SK-N-SH treated with all-trans-retinoic acid at 6 μM for 48 hours (cell line): ENCODE measurements around the gene NT5DC1.

Experiments
- ATAC-seq: fragments of 200-7000 bp; cut with Tn5 transposase; 3 replicates; pipeline ENCODE4 v1.9.1; 2020; ENCODE audit warnings: mild to moderate bottlenecking, moderate library complexity
- ARNTL ChIP-seq: fragments of 450-650 bp; formaldehyde crosslinking; IDR thresholded peaks from 2 replicates; pipeline ENCODE4 v1.5.0; 2020; ENCODE audit warnings: low read depth, mild to moderate bottlenecking, moderate library complexity, borderline replicate concordance
- BACH2 ChIP-seq: fragments of 250-450 bp; sonication (Bioruptor Pico); IDR thresholded peaks from 2 replicates; pipeline ENCODE4 v1.9.0; 2021; ENCODE audit warnings: mild to moderate bottlenecking, borderline replicate concordance
- CSDC2 ChIP-seq: fragments of 250-450 bp; sonication (Bioruptor Pico); IDR thresholded peaks from 2 replicates; pipeline ENCODE4 v1.5.0; 2020; ENCODE audit warnings: mild to moderate bottlenecking, moderate library complexity
- ESRRG ChIP-seq: fragments of 250-450 bp; sonication (Bioruptor Pico); IDR thresholded peaks from 2 replicates; pipeline ENCODE4 v1.6.1; 2021; ENCODE audit warnings: mild to moderate bottlenecking
- GLIS3 ChIP-seq: fragments of 250-450 bp; sonication (Bioruptor Pico); IDR thresholded peaks from 2 replicates; pipeline ENCODE4 v1.5.0; 2020; ENCODE audit warnings: mild to moderate bottlenecking, moderate library complexity
- ISL1 ChIP-seq: fragments of 250-450 bp; sonication (Bioruptor Pico); IDR thresholded peaks from 2 replicates; pipeline ENCODE4 v2.1.2; 2022; ENCODE audit warnings: mild to moderate bottlenecking, moderate library complexity
- PPARA ChIP-seq: fragments of 250-450 bp; sonication (Bioruptor Pico); IDR thresholded peaks from 2 replicates; pipeline ENCODE4 v1.5.0; 2020; ENCODE audit warnings: mild to moderate bottlenecking, borderline replicate concordance
- RARB ChIP-seq: fragments of 250-450 bp; sonication (Bioruptor Pico); IDR thresholded peaks from 2 replicates; pipeline ENCODE4 v1.8.0; 2021; ENCODE audit warnings: mild to moderate bottlenecking, moderate library complexity
- SNAI2 ChIP-seq: fragments of 250-450 bp; sonication (Bioruptor Pico); IDR thresholded peaks from 2 replicates; pipeline ENCODE4 v1.5.0; 2020; ENCODE audit warnings: mild to moderate bottlenecking, moderate library complexity
- TCF4 ChIP-seq: fragments of 250-450 bp; sonication (Bioruptor Pico); IDR thresholded peaks from 2 replicates; pipeline ENCODE4 v1.8.0; 2021; ENCODE audit warnings: mild to moderate bottlenecking, moderate library complexity, borderline replicate concordance
- TOX ChIP-seq: fragments of 250-450 bp; sonication (Bioruptor Pico); IDR thresholded peaks from 2 replicates; pipeline ENCODE4 v1.8.0; 2021; ENCODE audit warnings: mild to moderate bottlenecking, moderate library complexity, borderline replicate concordance
- ZC3H10 ChIP-seq: fragments of 250-450 bp; sonication (Bioruptor Pico); IDR thresholded peaks from 2 replicates; pipeline ENCODE4 v1.5.1; 2021; ENCODE audit warnings: mild to moderate bottlenecking, moderate library complexity
- ZFP3 ChIP-seq: fragments of 250-450 bp; sonication (Bioruptor Pico); IDR thresholded peaks from 2 replicates; pipeline ENCODE4 v1.5.0; 2020; ENCODE audit warnings: mild to moderate bottlenecking, moderate library complexity
- ZFP30 ChIP-seq: fragments of 450-650 bp; formaldehyde crosslinking; IDR thresholded peaks from 2 replicates; pipeline ENCODE4 v1.5.0; 2022; ENCODE audit warnings: mild to moderate bottlenecking, moderate library complexity
- ZNF565 ChIP-seq: fragments of 450-650 bp; formaldehyde crosslinking; conservative IDR thresholded peaks from 2 replicates; pipeline ENCODE4 v1.5.0; 2020; ENCODE audit warnings: low read depth, mild to moderate bottlenecking, moderate library complexity
- ZNF8 ChIP-seq: fragments of 450-650 bp; formaldehyde crosslinking; IDR thresholded peaks from 2 replicates; pipeline ENCODE4 v1.5.0; 2020; ENCODE audit warnings: mild to moderate bottlenecking, moderate library complexity
- TF ChIP-seq, protein P1 (sequence below): fragments of 250-450 bp; sonication (Bioruptor Pico); IDR thresholded peaks from 2 replicates; pipeline ENCODE4 v1.8.0; 2020; ENCODE audit warnings: mild to moderate bottlenecking, moderate library complexity, borderline replicate concordance
- TF ChIP-seq, protein P2 (sequence below): fragments of 250-450 bp; sonication (Bioruptor Pico); IDR thresholded peaks from 2 replicates; pipeline ENCODE4 v1.8.0; 2021; ENCODE audit warnings: low read depth, mild to moderate bottlenecking, moderate library complexity, borderline replicate concordance
- TF ChIP-seq, protein P3 (sequence below): fragments of 250-450 bp; sonication (Bioruptor Pico); IDR thresholded peaks from 2 replicates; pipeline ENCODE4 v1.5.1; 2020; ENCODE audit warnings: low read depth, mild to moderate bottlenecking, moderate library complexity
- TF ChIP-seq, protein P4 (sequence below): fragments of 250-450 bp; sonication (Bioruptor Pico); IDR thresholded peaks from 2 replicates; pipeline ENCODE4 v1.5.1; 2021; ENCODE audit warnings: mild to moderate bottlenecking, moderate library complexity
- TF ChIP-seq, protein P5 (sequence below): fragments of 250-450 bp; sonication (Bioruptor Pico); IDR thresholded peaks from 2 replicates; pipeline ENCODE4 v1.5.0; 2020; ENCODE audit warnings: mild to moderate bottlenecking, moderate library complexity

NT5DC1 gene

DNA sequence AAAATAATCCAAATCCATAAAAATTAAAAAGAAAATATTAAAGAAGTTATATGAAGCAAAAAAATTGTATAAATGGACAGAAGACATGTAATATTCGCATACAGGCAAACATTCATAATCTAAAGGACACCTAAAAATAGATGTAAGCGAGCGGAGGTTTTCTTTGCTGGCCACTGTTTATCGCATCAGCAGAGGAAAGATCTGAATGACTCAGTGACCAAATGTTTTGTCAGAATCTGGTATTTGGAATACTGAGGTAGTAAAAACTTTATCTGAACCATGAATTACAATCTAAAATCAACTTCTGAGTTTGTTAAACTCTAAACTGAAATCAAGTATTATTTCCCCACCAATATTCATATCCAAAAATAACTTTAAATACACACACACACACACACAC lies 145.4 kb downstream of the NT5DC1 start (continued):
- TF ChIP-seq, protein P1, sequence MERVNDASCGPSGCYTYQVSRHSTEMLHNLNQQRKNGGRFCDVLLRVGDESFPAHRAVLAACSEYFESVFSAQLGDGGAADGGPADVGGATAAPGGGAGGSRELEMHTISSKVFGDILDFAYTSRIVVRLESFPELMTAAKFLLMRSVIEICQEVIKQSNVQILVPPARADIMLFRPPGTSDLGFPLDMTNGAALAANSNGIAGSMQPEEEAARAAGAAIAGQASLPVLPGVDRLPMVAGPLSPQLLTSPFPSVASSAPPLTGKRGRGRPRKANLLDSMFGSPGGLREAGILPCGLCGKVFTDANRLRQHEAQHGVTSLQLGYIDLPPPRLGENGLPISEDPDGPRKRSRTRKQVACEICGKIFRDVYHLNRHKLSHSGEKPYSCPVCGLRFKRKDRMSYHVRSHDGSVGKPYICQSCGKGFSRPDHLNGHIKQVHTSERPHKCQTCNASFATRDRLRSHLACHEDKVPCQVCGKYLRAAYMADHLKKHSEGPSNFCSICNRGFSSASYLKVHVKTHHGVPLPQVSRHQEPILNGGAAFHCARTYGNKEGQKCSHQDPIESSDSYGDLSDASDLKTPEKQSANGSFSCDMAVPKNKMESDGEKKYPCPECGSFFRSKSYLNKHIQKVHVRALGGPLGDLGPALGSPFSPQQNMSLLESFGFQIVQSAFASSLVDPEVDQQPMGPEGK (CRISPR knock-in tag): no peak
- TF ChIP-seq ZC3H10 (CRISPR knock-in tag) (no peak), ARNTL (CRISPR knock-in tag) (no peak), ZNF8 (no peak)
- TF ChIP-seq, protein P2, sequence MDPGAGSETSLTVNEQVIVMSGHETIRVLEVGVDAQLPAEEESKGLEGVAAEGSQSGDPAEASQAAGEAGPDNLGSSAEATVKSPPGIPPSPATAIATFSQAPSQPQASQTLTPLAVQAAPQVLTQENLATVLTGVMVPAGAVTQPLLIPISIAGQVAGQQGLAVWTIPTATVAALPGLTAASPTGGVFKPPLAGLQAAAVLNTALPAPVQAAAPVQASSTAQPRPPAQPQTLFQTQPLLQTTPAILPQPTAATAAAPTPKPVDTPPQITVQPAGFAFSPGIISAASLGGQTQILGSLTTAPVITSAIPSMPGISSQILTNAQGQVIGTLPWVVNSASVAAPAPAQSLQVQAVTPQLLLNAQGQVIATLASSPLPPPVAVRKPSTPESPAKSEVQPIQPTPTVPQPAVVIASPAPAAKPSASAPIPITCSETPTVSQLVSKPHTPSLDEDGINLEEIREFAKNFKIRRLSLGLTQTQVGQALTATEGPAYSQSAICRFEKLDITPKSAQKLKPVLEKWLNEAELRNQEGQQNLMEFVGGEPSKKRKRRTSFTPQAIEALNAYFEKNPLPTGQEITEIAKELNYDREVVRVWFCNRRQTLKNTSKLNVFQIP (CRISPR knock-in tag): no peak

DNA sequence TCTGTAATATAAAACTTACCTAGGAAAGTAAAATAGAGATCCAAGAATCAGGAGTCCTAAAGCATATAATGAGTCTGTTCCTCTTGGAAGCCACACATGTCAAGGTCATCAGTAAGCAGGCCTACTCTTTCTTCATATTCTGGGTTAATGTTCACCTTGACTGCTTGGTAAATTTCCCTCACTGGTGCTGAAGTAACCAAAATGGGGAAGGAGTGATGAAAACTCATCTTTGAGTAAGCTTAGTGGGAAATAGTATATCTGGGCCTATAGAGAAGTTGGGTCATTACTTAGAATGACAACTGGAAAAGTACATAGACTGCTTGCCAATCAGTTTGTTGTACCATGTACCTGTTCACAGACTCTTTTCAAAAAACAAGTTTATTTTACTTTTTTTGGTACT lies 146.6 kb downstream of the NT5DC1 start:
- TF ChIP-seq TOX (CRISPR knock-in tag): no peak
- TF ChIP-seq PPARA (CRISPR knock-in tag): no peak
- TF ChIP-seq ZNF565 (CRISPR knock-in tag): no peak
- TF ChIP-seq, protein P2 (CRISPR knock-in tag): no peak
- no peak for TF ChIP-seq CSDC2 (CRISPR knock-in tag)
- TF ChIP-seq, protein P1 (CRISPR knock-in tag): no peak
- TF ChIP-seq TCF4 (CRISPR knock-in tag): no peak
- TF ChIP-seq, protein P3, sequence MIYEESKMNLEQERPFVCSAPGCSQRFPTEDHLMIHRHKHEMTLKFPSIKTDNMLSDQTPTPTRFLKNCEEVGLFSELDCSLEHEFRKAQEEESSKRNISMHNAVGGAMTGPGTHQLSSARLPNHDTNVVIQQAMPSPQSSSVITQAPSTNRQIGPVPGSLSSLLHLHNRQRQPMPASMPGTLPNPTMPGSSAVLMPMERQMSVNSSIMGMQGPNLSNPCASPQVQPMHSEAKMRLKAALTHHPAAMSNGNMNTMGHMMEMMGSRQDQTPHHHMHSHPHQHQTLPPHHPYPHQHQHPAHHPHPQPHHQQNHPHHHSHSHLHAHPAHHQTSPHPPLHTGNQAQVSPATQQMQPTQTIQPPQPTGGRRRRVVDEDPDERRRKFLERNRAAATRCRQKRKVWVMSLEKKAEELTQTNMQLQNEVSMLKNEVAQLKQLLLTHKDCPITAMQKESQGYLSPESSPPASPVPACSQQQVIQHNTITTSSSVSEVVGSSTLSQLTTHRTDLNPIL (CRISPR knock-in tag): no peak
- TF ChIP-seq ESRRG (CRISPR knock-in tag): no peak
- TF ChIP-seq ZFP3 (CRISPR knock-in tag): no peak
- TF ChIP-seq ZFP30 (CRISPR knock-in tag): no peak
- no peak for TF ChIP-seq ISL1 (CRISPR knock-in tag)
- TF ChIP-seq SNAI2: no peak
- TF ChIP-seq GLIS3: no peak
- TF ChIP-seq ARNTL (CRISPR knock-in tag): no peak
- TF ChIP-seq, protein P4, sequence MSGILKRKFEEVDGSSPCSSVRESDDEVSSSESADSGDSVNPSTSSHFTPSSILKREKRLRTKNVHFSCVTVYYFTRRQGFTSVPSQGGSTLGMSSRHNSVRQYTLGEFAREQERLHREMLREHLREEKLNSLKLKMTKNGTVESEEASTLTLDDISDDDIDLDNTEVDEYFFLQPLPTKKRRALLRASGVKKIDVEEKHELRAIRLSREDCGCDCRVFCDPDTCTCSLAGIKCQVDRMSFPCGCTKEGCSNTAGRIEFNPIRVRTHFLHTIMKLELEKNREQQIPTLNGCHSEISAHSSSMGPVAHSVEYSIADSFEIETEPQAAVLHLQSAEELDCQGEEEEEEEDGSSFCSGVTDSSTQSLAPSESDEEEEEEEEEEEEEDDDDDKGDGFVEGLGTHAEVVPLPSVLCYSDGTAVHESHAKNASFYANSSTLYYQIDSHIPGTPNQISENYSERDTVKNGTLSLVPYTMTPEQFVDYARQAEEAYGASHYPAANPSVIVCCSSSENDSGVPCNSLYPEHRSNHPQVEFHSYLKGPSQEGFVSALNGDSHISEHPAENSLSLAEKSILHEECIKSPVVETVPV: no peak
- TF ChIP-seq ZC3H10 (CRISPR knock-in tag): no peak
- TF ChIP-seq ZNF8: no peak
- no peak for ATAC-seq

DNA sequence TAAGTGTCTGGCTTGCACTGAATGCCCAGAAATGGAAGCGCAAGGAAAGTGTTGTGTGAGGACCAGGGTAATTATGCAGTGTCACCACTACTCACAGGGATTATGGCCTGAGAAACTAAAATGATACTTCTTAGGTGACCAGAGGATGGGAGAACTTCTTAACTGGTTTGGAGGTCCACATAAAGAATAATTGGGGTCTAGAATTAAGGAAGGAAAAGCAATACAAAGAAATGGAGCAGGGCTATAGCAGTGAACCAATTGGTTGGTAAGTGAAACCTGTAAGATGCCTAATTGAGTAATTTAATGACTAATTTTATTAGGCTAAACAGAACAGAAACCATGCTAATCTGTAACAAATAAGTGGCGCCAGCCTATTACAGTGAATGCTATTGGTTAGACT lies 147.9 kb downstream of the NT5DC1 start:
- ATAC-seq: no peak
- TF ChIP-seq, protein P5, sequence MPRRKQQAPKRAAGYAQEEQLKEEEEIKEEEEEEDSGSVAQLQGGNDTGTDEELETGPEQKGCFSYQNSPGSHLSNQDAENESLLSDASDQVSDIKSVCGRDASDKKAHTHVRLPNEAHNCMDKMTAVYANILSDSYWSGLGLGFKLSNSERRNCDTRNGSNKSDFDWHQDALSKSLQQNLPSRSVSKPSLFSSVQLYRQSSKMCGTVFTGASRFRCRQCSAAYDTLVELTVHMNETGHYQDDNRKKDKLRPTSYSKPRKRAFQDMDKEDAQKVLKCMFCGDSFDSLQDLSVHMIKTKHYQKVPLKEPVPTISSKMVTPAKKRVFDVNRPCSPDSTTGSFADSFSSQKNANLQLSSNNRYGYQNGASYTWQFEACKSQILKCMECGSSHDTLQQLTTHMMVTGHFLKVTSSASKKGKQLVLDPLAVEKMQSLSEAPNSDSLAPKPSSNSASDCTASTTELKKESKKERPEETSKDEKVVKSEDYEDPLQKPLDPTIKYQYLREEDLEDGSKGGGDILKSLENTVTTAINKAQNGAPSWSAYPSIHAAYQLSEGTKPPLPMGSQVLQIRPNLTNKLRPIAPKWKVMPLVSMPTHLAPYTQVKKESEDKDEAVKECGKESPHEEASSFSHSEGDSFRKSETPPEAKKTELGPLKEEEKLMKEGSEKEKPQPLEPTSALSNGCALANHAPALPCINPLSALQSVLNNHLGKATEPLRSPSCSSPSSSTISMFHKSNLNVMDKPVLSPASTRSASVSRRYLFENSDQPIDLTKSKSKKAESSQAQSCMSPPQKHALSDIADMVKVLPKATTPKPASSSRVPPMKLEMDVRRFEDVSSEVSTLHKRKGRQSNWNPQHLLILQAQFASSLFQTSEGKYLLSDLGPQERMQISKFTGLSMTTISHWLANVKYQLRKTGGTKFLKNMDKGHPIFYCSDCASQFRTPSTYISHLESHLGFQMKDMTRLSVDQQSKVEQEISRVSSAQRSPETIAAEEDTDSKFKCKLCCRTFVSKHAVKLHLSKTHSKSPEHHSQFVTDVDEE: no peak
- TF ChIP-seq RARB (CRISPR knock-in tag): no peak
- TF ChIP-seq CSDC2 (CRISPR knock-in tag): no peak
- TF ChIP-seq BACH2 (CRISPR knock-in tag): no peak
- no peak for TF ChIP-seq ISL1 (CRISPR knock-in tag)
- TF ChIP-seq TCF4 (CRISPR knock-in tag): no peak
- TF ChIP-seq ARNTL (CRISPR knock-in tag): no peak
- no peak for TF ChIP-seq ZNF8
- TF ChIP-seq, protein P1 (CRISPR knock-in tag): no peak
- no peak for TF ChIP-seq ZFP30 (CRISPR knock-in tag)
- TF ChIP-seq SNAI2: no peak
- no peak for TF ChIP-seq PPARA (CRISPR knock-in tag)
